Measurements from ENCODE around the gene ZNF705A.
"Not testable (repeated sequence)": the region's sequence is repeated elsewhere in the genome, so short reads cannot be mapped to it uniquely, and the experiment has no call there.

ZNF705A gene

GRCh38 chr12:8184206-8184605, 27.4 kb downstream of the ZNF705A start:
- DNase-seq (ENCODE audit: low read depth in 2 of 2), result not testable (repeated sequence)

GRCh38 chr12:8188088-8188487, 31.3 kb downstream of the ZNF705A start:
- DNase-seq (ENCODE audit: low read depth in 2 of 2), result not testable (repeated sequence)

DNA sequence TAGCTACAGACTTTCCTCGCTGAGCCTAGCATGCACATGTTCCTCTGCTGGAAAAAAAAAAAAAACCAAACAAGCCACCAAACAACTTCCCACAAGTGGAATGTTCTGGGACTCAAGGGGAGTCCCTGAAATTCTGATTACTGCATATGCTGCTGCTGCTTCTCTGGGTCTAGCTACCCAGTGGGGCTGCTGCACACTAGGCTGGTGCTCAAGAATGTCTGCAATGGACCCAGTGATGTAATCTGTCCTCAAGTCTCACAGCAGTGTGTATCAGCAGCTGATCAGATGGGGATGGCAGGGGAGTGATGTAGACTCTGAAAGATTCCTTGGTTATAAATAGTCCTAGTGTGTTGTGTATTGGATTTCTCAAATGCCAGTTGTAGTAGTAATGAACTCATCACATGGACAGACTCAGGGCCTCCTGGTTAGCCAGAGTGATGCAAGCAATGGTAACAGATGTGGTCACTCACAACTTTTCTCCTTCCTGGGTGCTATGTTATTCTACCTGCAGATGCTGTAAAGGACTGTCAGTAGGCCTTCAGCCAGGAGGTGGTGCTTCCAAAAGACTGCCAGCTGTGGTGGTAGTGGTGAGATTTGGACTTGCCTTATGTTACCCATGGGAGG, 41.0 kb downstream of the ZNF705A start:
- not testable (repeated sequence) for DNase-seq (ENCODE audit: low read depth in 2 of 2)

- DNase-seq (ENCODE audit: low read depth in 2 of 2), result not testable (repeated sequence)
These were observed 62.0 kb downstream of the ZNF705A start for GRCh38 chr12:8218711-8219382.

GRCh38 chr12:8221375-8221774, 64.6 kb downstream of the ZNF705A start:
- not testable (repeated sequence) for DNase-seq (ENCODE audit: low read depth in 2 of 2)

- DNase-seq (ENCODE audit: low read depth in 2 of 2), result not testable (repeated sequence)
These were observed 65.0 kb downstream of the ZNF705A start for GRCh38 chr12:8221844-8222243.

GRCh38 chr12:8222303-8222702, 65.5 kb downstream of the ZNF705A start:
- DNase-seq (ENCODE audit: low read depth in 2 of 2), result not testable (repeated sequence)

GRCh38 chr12:8223646-8224045, 66.8 kb downstream of the ZNF705A start:
- not testable (repeated sequence) for DNase-seq (ENCODE audit: low read depth in 2 of 2)

DNA sequence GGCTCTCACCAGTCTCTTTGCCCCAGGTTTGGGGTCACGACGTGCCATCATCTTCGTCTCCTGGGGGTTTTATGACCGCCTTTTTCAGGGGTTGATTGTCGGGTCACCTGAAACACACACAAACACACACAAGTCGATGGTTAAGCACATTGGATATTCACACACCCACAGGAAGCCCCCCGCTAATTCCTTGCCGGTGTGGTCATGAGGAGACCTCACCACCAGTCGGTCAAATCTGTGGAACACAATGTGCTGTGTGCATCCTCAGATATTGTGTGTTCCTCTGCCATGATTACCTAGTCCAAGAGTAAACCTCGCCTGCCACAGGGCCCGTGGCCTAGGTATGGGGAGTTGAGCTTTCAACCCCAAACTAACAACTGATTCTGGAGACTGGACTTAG, 68.0 kb downstream of the ZNF705A start:
- not testable (repeated sequence) for DNase-seq (ENCODE audit: low read depth in 2 of 2)

GRCh38 chr12:8226355-8226754, 69.5 kb downstream of the ZNF705A start:
- DNase-seq (ENCODE audit: low read depth in 2 of 2), result no peak

DNA sequence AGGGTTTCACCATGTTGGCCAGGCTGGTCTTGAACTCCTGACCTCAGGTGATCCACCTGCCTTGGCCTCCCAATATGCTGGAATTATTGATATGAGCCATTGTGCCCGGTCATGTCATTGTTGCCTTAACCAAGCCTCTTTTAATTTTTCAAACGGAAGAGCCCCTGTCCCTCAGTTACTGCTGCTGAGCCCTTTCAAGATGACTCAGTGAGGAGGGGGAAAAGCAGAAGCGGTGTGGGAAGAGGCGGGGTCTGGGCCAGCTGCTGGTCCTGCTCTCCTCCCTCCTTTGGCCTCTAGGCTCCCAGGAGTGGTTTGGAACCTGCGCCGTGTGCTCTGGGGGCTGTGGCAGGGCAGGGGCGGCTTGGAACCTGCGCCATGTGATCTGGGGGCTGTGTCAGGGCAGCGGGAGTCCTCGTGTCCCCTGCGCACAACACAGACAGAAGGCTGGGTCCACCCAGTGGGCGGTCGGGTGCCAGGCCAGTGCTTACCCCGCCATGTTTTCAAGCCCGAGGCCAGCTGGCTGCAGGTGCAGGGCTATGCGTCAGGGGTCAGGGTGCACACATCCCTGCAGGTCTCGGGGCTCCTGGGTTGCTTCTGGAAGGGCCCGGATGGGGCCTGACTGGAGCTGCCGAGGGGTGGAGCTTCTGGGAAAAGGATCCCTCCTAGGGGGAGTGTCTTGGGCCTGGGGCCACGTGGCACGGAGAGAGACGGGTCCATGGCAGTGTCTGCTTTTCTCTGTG, 70.3 kb downstream of the ZNF705A start, which contains the start of gene FAM90A1:
Gene FAM90A1, minus strand, starts transcription at position 627 of the 740 bp plus-strand sequence. CDS start 2,786 bp downstream, outside the sequence.
- not testable (repeated sequence) for DNase-seq (ENCODE audit: low read depth in 2 of 2)

- not testable (repeated sequence) for DNase-seq (ENCODE audit: low read depth in 2 of 2)
These were observed 70.9 kb downstream of the ZNF705A start for GRCh38 chr12:8227732-8228077.

- not testable (repeated sequence) for DNase-seq (ENCODE audit: low read depth in 2 of 2)
These were observed 71.8 kb downstream of the ZNF705A start for GRCh38 chr12:8228607-8229006.

DNA sequence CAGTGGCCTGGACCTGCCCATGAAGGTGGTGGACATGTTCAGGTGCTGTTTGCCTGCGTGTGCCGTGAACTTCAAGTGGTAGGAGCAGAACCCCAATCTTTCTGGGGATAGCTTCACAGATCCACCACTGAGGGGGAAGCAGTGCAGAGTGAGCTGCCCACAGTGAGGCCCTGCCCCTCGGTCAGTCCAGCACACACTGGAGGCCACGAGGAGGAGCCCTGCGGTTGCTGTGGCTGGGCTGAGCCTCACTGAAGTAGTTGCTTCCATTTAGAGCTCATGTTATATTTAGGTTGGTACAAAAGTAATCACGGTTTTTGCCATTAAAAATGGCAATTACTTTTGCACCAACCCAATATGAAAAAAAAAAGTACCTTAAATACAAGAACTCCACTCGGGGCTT, 72.7 kb downstream of the ZNF705A start:
- DNase-seq (ENCODE audit: low read depth in 2 of 2), result not testable (repeated sequence)

Data from activated CD4-positive, alpha-beta T cell treated with anti-CD3 and anti-CD28 coated beads for 24 hours (primary cell).